ENCODE measurements around the gene ATP11B.

DNA sequence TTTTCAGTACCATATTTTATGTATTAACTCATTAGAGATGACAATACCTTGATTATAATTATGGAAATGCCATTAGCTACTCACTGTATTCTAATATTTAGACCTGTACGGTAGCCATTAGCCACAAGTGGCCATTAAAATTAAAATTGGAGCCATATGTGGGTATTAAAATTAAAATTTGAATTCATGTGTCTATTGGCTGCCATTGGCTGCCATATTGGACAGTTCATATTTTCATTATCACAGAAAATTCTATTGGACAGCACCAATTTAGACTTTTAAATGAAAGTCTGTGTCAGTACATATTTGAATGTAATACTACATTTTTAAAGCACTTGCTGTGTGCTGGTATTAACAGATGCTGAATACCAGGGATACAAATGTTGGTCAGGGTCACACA is 3.0 kb downstream of the ATP11B start:
- TF ChIP-seq, protein P1, sequence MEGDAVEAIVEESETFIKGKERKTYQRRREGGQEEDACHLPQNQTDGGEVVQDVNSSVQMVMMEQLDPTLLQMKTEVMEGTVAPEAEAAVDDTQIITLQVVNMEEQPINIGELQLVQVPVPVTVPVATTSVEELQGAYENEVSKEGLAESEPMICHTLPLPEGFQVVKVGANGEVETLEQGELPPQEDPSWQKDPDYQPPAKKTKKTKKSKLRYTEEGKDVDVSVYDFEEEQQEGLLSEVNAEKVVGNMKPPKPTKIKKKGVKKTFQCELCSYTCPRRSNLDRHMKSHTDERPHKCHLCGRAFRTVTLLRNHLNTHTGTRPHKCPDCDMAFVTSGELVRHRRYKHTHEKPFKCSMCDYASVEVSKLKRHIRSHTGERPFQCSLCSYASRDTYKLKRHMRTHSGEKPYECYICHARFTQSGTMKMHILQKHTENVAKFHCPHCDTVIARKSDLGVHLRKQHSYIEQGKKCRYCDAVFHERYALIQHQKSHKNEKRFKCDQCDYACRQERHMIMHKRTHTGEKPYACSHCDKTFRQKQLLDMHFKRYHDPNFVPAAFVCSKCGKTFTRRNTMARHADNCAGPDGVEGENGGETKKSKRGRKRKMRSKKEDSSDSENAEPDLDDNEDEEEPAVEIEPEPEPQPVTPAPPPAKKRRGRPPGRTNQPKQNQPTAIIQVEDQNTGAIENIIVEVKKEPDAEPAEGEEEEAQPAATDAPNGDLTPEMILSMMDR (conservative IDR thresholded peaks at IDR 0.05; ENCODE audit: low read length): no peak
- TF ChIP-seq EZH2phosphoT487 (IDR thresholded peaks at IDR 0.05; ENCODE audit: borderline replicate concordance, low read depth, low read length): no peak

Data from OCI-LY7 (cell line).